ENCODE results near the gene CTSH.

CTSH gene

GRCh38 chr15:78923480-78924360, 21.1 kb downstream of the CTSH start:
- Histone ChIP-seq H3K4me3 (ENCODE audit: low read depth in 1 of 5, low read length in 5 of 5) (no peak overlapping the region), H3K4me1 (ENCODE audit: control insufficient read depth in 5 of 5, insufficient read depth in 5 of 5, low read length in 5 of 5) (no peaks in the 10 kb centered on the region), H3K36me3 (ENCODE audit: control insufficient read depth in 5 of 5, insufficient read depth in 5 of 5, low read length in 5 of 5) (peaks cover 0 to 86% (median 66%) of the 10 kb centered on the region in 5 donors), H3K27me3 (ENCODE audit: control insufficient read depth in 5 of 5, insufficient read depth in 4 of 5, low read length in 5 of 5) (no peaks in the 10 kb centered on the region), H3K27ac (ENCODE audit: low read depth, low read length) (no peak overlapping the region), H3K9me3 (ENCODE audit: control insufficient read depth in 5 of 5, low read length in 5 of 5) (no peaks in the 10 kb centered on the region), H3K9ac (ENCODE audit: low read length in 5 of 5) (no peak overlapping the region)

- H3K9me3 ChIP-seq (ENCODE audit: control insufficient read depth in 5 of 5, low read length in 5 of 5): no peaks in the 10 kb centered on the region
- H3K27me3 ChIP-seq (ENCODE audit: control insufficient read depth in 5 of 5, insufficient read depth in 4 of 5, low read length in 5 of 5): no peaks in the 10 kb centered on the region
- H3K36me3 ChIP-seq (ENCODE audit: control insufficient read depth in 5 of 5, insufficient read depth in 5 of 5, low read length in 5 of 5): peaks cover 0 to 89% (median 68%) of the 10 kb centered on the region in 5 donors
- no peak overlapping the region for H3K9ac ChIP-seq (ENCODE audit: low read length in 5 of 5)
- no peak overlapping the region for H3K4me3 ChIP-seq (ENCODE audit: low read depth in 1 of 5, low read length in 5 of 5)
- no peak overlapping the region for H3K27ac ChIP-seq (ENCODE audit: low read depth, low read length)
- no peaks in the 10 kb centered on the region for H3K4me1 ChIP-seq (ENCODE audit: control insufficient read depth in 5 of 5, insufficient read depth in 5 of 5, low read length in 5 of 5)
These were observed 21.8 kb downstream of the CTSH start for GRCh38 chr15:78923015-78923414.

GRCh38 chr15:78922527-78922926, 22.3 kb downstream of the CTSH start:
- H3K4me1 ChIP-seq (ENCODE audit: control insufficient read depth in 5 of 5, insufficient read depth in 5 of 5, low read length in 5 of 5): no peaks in the 10 kb centered on the region
- H3K9ac ChIP-seq (ENCODE audit: low read length in 5 of 5): no peak overlapping the region
- H3K36me3 ChIP-seq (ENCODE audit: control insufficient read depth in 5 of 5, insufficient read depth in 5 of 5, low read length in 5 of 5): peaks cover 0 to 87% (median 66%) of the 10 kb centered on the region in 5 donors
- H3K27ac ChIP-seq (ENCODE audit: low read depth, low read length): no peak overlapping the region
- H3K4me3 ChIP-seq (ENCODE audit: low read depth in 1 of 5, low read length in 5 of 5): no peak overlapping the region
- H3K27me3 ChIP-seq (ENCODE audit: control insufficient read depth in 5 of 5, insufficient read depth in 4 of 5, low read length in 5 of 5): no peaks in the 10 kb centered on the region
- no peaks in the 10 kb centered on the region for H3K9me3 ChIP-seq (ENCODE audit: control insufficient read depth in 5 of 5, low read length in 5 of 5)

GRCh38 chr15:78921940-78922339, 22.9 kb downstream of the CTSH start:
- Histone ChIP-seq H3K27me3 (ENCODE audit: control insufficient read depth in 5 of 5, insufficient read depth in 4 of 5, low read length in 5 of 5) (no peaks in the 10 kb centered on the region), H3K4me3 (ENCODE audit: low read depth in 1 of 5, low read length in 5 of 5) (no peak overlapping the region), H3K9me3 (ENCODE audit: control insufficient read depth in 5 of 5, low read length in 5 of 5) (no peaks in the 10 kb centered on the region), H3K9ac (ENCODE audit: low read length in 5 of 5) (no peak overlapping the region), H3K4me1 (ENCODE audit: control insufficient read depth in 5 of 5, insufficient read depth in 5 of 5, low read length in 5 of 5) (peaks cover 0 to 3% (median 2%) of the 10 kb centered on the region in 5 donors), H3K36me3 (ENCODE audit: control insufficient read depth in 5 of 5, insufficient read depth in 5 of 5, low read length in 5 of 5) (peaks cover 0 to 82% (median 60%) of the 10 kb centered on the region in 5 donors), H3K27ac (ENCODE audit: low read depth, low read length) (no peak overlapping the region)

- no peak overlapping the region for H3K4me3 ChIP-seq (ENCODE audit: low read depth in 1 of 5, low read length in 5 of 5)
- H3K9ac ChIP-seq (ENCODE audit: low read length in 5 of 5): no peak overlapping the region
- no peaks in the 10 kb centered on the region for H3K9me3 ChIP-seq (ENCODE audit: control insufficient read depth in 5 of 5, low read length in 5 of 5)
- H3K36me3 ChIP-seq (ENCODE audit: control insufficient read depth in 5 of 5, insufficient read depth in 5 of 5, low read length in 5 of 5): peaks cover 0 to 77% (median 56%) of the 10 kb centered on the region in 5 donors
- no peaks in the 10 kb centered on the region for H3K27me3 ChIP-seq (ENCODE audit: control insufficient read depth in 5 of 5, insufficient read depth in 4 of 5, low read length in 5 of 5)
- H3K27ac ChIP-seq (ENCODE audit: low read depth, low read length): no peak overlapping the region
- peaks cover 0 to 7% (median 5%) of the 10 kb centered on the region in 5 donors for H3K4me1 ChIP-seq (ENCODE audit: control insufficient read depth in 5 of 5, insufficient read depth in 5 of 5, low read length in 5 of 5)
These were observed 23.3 kb downstream of the CTSH start for GRCh38 chr15:78921517-78921916.

GRCh38 chr15:78917888-78918287, 27.0 kb downstream of the CTSH start:
- H3K27ac ChIP-seq (ENCODE audit: low read depth, low read length): no peak overlapping the region
- H3K9ac ChIP-seq (ENCODE audit: low read length in 5 of 5): no peak overlapping the region
- H3K36me3 ChIP-seq (ENCODE audit: control insufficient read depth in 5 of 5, insufficient read depth in 5 of 5, low read length in 5 of 5): peaks cover under 1 to 57% (median 39%) of the 10 kb centered on the region in 5 donors
- peaks cover 8 to 36% (median 32%) of the 10 kb centered on the region in 5 donors for H3K4me1 ChIP-seq (ENCODE audit: control insufficient read depth in 5 of 5, insufficient read depth in 5 of 5, low read length in 5 of 5)
- no peak overlapping the region for H3K4me3 ChIP-seq (ENCODE audit: low read depth in 1 of 5, low read length in 5 of 5)
- H3K9me3 ChIP-seq (ENCODE audit: control insufficient read depth in 5 of 5, low read length in 5 of 5): no peaks in the 10 kb centered on the region
- no peaks in the 10 kb centered on the region for H3K27me3 ChIP-seq (ENCODE audit: control insufficient read depth in 5 of 5, insufficient read depth in 4 of 5, low read length in 5 of 5)

- H3K27ac ChIP-seq (ENCODE audit: low read depth, low read length): peak overlapping the region; percentile 61
- H3K4me1 ChIP-seq (ENCODE audit: control insufficient read depth in 5 of 5, insufficient read depth in 5 of 5, low read length in 5 of 5): peaks cover 8 to 36% (median 32%) of the 10 kb centered on the region in 5 donors
- H3K36me3 ChIP-seq (ENCODE audit: control insufficient read depth in 5 of 5, insufficient read depth in 5 of 5, low read length in 5 of 5): peaks cover 13 to 51% (median 35%) of the 10 kb centered on the region in 5 donors
- no peak overlapping the region for H3K9ac ChIP-seq (ENCODE audit: low read length in 5 of 5)
- H3K27me3 ChIP-seq (ENCODE audit: control insufficient read depth in 5 of 5, insufficient read depth in 4 of 5, low read length in 5 of 5): no peaks in the 10 kb centered on the region
- H3K9me3 ChIP-seq (ENCODE audit: control insufficient read depth in 5 of 5, low read length in 5 of 5): no peaks in the 10 kb centered on the region
- no peak overlapping the region for H3K4me3 ChIP-seq (ENCODE audit: low read depth in 1 of 5, low read length in 5 of 5)
These were observed 28.8 kb downstream of the CTSH start for GRCh38 chr15:78916088-78916487.

- Histone ChIP-seq H3K4me1 (ENCODE audit: control insufficient read depth in 5 of 5, insufficient read depth in 5 of 5, low read length in 5 of 5) (peaks cover 8 to 36% (median 32%) of the 10 kb centered on the region in 5 donors), H3K9me3 (ENCODE audit: control insufficient read depth in 5 of 5, low read length in 5 of 5) (no peaks in the 10 kb centered on the region), H3K9ac (ENCODE audit: low read length in 5 of 5) (peak overlapping the region in 2 of 5 donors; percentile 3 to 11), H3K27ac (ENCODE audit: low read depth, low read length) (peak overlapping the region; percentile 61), H3K4me3 (ENCODE audit: low read depth in 1 of 5, low read length in 5 of 5) (no peak overlapping the region), H3K27me3 (ENCODE audit: control insufficient read depth in 5 of 5, insufficient read depth in 4 of 5, low read length in 5 of 5) (no peaks in the 10 kb centered on the region), H3K36me3 (ENCODE audit: control insufficient read depth in 5 of 5, insufficient read depth in 5 of 5, low read length in 5 of 5) (peaks cover 13 to 56% (median 37%) of the 10 kb centered on the region in 5 donors)
These were observed 29.3 kb downstream of the CTSH start for GRCh38 chr15:78915341-78916087.

- Histone ChIP-seq H3K4me3 (ENCODE audit: low read depth in 1 of 5, low read length in 5 of 5) (no peak overlapping the region), H3K9me3 (ENCODE audit: control insufficient read depth in 5 of 5, low read length in 5 of 5) (no peaks in the 10 kb centered on the region), H3K4me1 (ENCODE audit: control insufficient read depth in 5 of 5, insufficient read depth in 5 of 5, low read length in 5 of 5) (peaks cover 12 to 36% (median 32%) of the 10 kb centered on the region in 5 donors), H3K36me3 (ENCODE audit: control insufficient read depth in 5 of 5, insufficient read depth in 5 of 5, low read length in 5 of 5) (peaks cover 13 to 57% (median 43%) of the 10 kb centered on the region in 5 donors), H3K9ac (ENCODE audit: low read length in 5 of 5) (peak overlapping the region in 1 of 5 donors; percentile 24), H3K27me3 (ENCODE audit: control insufficient read depth in 5 of 5, insufficient read depth in 4 of 5, low read length in 5 of 5) (no peaks in the 10 kb centered on the region), H3K27ac (ENCODE audit: low read depth, low read length) (peak overlapping the region; percentile 61)
These were observed 30.6 kb downstream of the CTSH start for GRCh38 chr15:78914027-78914764.

Measured in subcutaneous abdominal adipose tissue (tissue), 5 donors.